ENCODE results near the gene NLGN4Y. TPM values are rescaled to one million over a fixed set of nuclear protein-coding genes. Genes with fewer than 3 reads are reported as not detected.

NLGN4Y gene
- 10 to 100 TPM in 5 of 12 donors, 1 to 10 TPM in 2, under 1 TPM in 1, not detected in 4; 0.12 to 12.0 (median 10.9) TPM for polyA plus RNA-seq (ENCODE audit: insufficient read length in 12 of 12)
- long read RNA-seq, donor 1: 0 reads
- long read RNA-seq, donor 2: 0 reads
- long read RNA-seq, donor 3: 0 reads
- long read RNA-seq, donor 4: 0 reads
- long read RNA-seq, donor 5: 0 reads
- long read RNA-seq, donor 6, full-length matches to known transcripts: 2 of 2 reads
- long read RNA-seq, donor 6, partial matches to known transcripts: 0 of 2 reads
- long read RNA-seq, donor 6, other reads (novel, unspliced or antisense): 0 of 2 reads
- long read RNA-seq, donor 7, partial matches to known transcripts: 0 of 1 reads
- long read RNA-seq, donor 7, other reads (novel, unspliced or antisense): 0 of 1 reads
- long read RNA-seq, donor 8: 0 reads
- long read RNA-seq, donor 9: 0 reads
- long read RNA-seq, donor 10: 0 reads
- long read RNA-seq, donor 11: 0 reads

DNA sequence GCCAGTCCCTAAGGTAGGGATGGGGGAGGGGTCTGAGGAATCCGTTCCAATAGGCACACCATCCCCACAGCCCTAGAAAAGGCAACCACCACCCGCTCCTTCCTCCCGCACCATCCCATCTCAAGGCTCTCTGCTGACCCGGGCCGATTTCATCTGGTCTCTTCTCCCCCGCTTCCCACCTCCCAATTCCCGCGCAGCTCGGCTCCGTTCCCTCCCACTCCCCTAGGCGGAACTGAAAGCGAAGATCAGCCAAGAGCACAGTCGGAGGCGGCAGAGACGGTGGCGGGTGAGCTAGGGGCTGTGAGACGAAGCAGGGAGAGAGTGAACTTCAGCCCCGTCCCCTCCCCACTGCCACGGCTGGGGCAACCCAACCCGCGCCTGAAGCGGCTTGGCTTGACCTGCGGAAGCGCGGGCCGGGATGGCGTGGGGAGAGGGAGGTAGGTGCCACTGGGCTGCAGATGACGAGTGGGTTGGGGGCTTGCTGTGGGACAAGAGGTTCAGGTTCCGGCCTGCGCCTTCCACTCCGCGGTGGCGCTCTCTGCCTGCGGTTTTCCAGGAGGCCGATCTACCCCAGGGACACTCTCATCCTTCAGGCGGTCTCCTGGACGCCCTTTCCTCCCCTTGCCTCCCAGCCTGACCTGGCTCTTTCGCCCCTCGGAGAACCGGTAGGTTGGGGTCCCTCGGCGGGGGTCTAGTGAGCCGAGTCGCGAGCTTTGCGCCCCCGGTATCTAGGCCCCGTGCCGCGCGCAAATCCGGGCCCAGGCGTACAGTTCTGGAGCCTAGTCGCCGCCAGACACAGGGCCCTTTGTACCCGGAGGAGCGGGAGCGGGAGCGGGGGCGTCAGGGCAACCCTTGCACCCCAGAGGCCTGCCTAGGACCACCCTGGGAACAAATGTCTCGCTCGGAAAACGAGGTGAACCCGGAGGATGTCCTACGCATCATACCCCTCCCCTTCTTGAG, at the start of gene NLGN4Y:
NLGN4Y (plus strand) TSS at position 258 of the 960 bp plus-strand sequence. CDS start 97,591 bp downstream, outside the sequence.
- DNase-seq: no peak

DNA sequence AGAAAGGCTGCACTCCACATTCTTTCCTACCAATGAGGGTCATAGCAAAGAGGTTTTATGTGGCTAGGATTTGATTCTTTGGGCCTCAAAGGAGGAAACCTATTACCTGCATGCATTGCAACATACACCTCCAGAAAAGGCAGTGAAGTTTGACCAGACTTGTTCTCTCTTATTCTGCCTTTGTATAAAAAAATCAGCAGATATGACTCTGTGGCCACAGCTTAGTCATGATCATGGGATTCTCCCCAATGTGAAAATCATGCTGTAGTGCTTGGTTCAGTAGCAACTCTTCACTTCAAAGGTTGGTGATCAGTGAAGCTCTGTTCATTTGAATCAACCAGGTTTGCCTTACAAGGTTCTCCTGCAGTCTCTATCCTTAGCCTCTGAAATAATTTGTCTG, 38.4 kb upstream of the NLGN4Y start:
- no peak for DNase-seq

- no peak for DNase-seq
These were observed 34.1 kb upstream of the NLGN4Y start for GRCh38 chrY:14490226-14490625.

- no peak for DNase-seq
These were observed 26.3 kb upstream of the NLGN4Y start for GRCh38 chrY:14498071-14498470.

GRCh38 chrY:14504592-14504991, 19.7 kb upstream of the NLGN4Y start:
- no peak for DNase-seq

- DNase-seq: no peak
These were observed 1.9 kb upstream of the NLGN4Y start for GRCh38 chrY:14522379-14522950.

- no peak for DNase-seq
These were observed 648 bp upstream of the NLGN4Y start for GRCh38 chrY:14523491-14524271.

GRCh38 chrY:14525315-14525714, 986 bp downstream of the NLGN4Y start:
- no peak for DNase-seq

DNA sequence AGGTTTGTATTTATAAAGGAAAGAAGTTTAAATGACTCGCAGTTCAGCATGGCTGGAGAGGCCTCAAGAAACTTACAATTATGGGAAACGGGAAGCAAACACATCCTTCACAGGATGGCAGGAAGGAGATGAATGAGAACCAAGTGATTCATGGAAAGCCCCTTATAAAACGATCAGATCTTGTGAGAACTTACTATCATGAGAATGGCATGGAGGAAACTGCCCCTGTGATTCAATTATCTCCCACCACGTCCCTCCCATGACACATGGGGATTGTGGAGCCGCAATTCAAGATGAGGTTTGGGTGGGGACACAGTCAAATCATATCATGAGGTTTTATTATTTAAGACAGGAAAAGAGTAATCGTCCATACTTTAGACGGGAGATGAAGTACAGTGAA, 4.0 kb downstream of the NLGN4Y start:
- DNase-seq: no peak

- no peak for DNase-seq
These were observed 12.4 kb downstream of the NLGN4Y start for GRCh38 chrY:14536703-14537102.

DNA sequence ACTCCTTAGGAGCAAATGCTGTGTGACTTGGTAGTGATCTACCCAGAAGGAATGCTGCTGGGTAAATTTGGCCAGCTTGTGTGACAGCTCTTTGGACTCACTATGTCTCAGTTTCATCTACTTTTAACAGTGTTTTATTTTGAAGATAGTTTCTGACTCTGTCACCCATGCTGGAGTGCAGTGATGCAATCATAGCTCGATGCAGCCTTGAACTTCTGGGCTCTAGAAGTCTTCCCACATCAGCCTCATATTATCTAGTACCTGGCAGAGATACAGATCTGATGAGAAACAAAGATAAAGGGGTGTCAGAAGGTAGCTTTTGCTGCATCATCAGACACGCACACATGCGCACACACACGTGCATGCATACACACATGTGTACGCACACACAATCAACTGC, 19.2 kb downstream of the NLGN4Y start:
- no peak for DNase-seq

GRCh38 chrY:14581294-14581693, 57.0 kb downstream of the NLGN4Y start:
- DNase-seq: no peak

DNA sequence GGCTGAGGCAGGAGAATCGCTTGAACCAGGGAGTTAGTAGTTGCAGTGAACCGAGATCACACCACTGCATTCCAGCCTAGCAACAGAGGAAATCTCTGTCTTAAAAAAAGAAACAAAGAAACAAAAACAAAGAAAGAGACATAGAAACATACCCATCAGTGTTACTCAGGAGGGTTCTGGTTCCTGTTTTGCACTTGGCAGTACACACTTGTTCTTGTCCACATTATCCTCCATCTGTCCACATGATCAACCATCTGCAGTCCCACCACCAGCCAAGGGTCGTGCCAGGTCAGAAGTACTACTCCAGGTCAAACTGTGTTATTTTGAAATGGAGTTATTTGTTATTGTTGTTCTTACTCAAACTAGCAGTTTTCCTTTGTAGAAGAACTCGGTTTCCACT, 62.4 kb downstream of the NLGN4Y start:
- no peak for DNase-seq

- no peak for DNase-seq
These were observed 77.0 kb downstream of the NLGN4Y start for GRCh38 chrY:14601372-14601771.

GRCh38 chrY:14617625-14618024, 93.3 kb downstream of the NLGN4Y start:
- no peak for DNase-seq

DNA sequence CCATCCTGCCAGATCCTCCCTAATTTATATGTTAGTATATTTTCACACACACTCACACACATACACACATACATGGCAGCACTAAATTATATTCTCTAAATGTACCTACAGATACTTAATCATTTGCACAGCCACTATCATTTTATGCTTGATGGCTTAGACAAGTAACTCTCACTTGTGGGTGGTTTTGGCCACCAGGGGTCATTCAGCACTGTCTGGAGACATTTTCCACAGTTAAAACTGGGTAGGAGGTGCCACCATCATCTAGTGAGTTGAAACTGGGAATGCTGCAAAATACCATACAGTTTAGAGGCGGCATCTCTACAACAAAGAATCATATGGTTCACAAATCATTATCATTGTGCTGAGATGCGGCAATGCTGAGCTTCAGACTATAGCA, 94.2 kb downstream of the NLGN4Y start:
- no peak for DNase-seq

- no peak for DNase-seq
These were observed 103.9 kb downstream of the NLGN4Y start for GRCh38 chrY:14628208-14628607.

DNA sequence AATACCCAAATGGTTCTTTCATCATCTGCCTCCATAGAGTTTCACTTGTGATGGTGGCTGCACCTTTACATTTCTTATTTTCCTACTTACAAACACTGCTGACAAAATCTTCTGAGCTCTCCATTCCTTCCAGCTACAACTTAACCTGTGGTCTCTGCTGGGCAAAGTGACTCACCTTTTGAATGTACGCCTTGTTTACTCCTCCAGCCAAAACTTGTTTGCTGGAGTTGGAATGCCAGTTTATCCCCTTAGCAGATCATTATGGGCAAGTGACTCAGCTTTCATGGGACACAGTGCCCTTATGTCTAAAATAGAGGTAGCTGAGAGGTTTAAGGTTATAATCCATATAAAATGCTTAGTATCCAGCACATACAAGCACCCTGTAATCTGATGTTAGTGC, 107.3 kb downstream of the NLGN4Y start:
- no peak for DNase-seq

GRCh38 chrY:14633718-14634117, 109.4 kb downstream of the NLGN4Y start:
- DNase-seq: no peak

DNA sequence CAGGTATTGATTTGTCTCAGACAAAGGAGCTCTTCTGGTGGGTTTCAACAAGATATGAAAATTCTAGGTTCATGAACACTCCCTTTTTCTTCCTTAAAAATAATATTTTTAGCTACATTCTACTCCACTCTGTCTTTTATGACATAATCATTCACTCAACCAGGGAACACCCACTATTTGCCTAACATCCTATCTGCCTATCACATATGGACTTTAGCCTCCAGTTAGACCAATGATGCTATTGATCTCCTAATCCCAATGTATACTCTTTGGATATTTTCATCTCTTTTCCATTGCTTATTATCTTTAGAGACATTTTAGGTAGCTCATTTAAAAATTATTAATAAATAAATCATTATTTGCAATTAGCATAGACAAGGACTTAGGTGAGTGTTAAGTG, 110.6 kb downstream of the NLGN4Y start:
- no peak for DNase-seq

DNA sequence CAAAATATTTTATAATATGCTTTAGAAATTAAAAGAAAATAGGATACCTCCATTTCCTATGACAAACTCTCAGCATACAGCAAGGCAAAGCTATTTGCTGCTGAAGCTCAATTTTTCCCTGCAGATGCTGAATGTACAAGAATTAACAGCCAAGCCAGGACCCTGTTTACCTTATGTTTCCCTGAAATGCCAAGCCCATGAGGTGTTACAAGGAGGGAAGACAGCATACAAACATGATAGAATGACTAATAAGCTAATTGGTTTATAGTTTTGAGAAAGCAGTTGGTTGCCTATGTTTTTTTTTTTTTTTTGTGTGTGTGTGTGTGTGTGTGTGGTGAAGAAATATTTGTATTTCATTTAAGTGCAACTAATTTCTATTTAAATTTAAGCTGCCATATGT, 113.2 kb downstream of the NLGN4Y start:
- no peak for DNase-seq

DNA sequence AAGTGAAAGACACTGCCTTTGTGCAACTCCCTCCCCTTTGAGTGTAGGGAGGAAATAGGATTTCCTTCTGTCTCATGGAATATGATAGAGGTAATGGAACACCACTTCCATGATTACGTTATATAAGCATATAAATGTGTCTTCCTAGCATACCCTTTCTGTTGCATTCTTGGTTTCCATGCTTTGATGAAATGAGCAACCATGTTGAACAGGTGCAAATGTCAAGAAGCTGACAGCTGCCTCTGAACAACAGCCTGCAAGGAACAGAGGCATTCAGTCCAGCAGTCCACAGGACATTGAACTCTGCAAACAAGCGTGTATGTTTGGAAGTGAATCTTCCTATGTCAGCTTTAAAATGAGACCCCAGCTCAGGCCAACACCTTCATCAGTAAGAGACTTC, 117.5 kb downstream of the NLGN4Y start:
- no peak for DNase-seq

Data from muscle of arm (tissue), 14 donors.